Measurements from ENCODE around the gene ZDHHC21. TPM values are rescaled to one million over a fixed set of nuclear protein-coding genes. Genes with fewer than 3 reads are reported as not detected.

ZDHHC21 gene
- total and polyA plus RNA-seq, 2 experiments from 2014 or later: 4.0 to 13.5 TPM

DNA sequence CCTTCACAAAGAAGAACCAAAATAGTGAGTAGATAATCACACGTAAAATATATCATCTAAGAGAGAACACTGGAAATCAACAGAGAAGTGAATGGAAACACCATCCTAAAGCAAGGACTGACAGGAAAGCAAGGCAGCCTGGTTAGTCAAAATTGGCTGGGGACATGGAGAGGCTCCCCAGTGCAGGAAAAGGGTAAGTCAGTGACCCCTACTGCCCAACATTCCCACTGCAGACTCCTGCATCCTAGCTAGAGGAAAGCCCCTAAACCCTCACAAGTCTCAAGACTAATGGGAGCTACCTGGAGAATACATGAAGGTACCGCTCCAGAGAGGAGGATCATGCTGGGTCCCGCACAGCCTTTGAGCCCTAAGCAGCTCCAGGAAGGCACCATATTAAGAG lies 60.1 kb downstream of the ZDHHC21 start:
- H3K4me1 Mint-ChIP-seq: peaks cover 15% of the 10 kb centered on the region
- peaks cover 1% of the 10 kb centered on the region for H3K27me3 Mint-ChIP-seq (ENCODE audit: insufficient read depth, low read depth, poor library complexity)
- ATAC-seq (peak; percentile 88), DNase-seq (ENCODE audit: low spot score) (peak; percentile 58)
- no peak overlapping the region for H3K27ac ChIP-seq (ENCODE audit: low read depth)
- no peak overlapping the region for H2AFZ ChIP-seq
- no peak overlapping the region for H3K4me2 ChIP-seq
- no peaks in the 10 kb centered on the region for H3K9me2 ChIP-seq (ENCODE audit: insufficient read depth)
- no peaks in the 10 kb centered on the region for H4K20me1 ChIP-seq (replicated peaks; ENCODE audit: insufficient read depth)
- H3K27me3 ChIP-seq (ENCODE audit: insufficient read depth): no peaks in the 10 kb centered on the region
- H3K4me1 ChIP-seq (ENCODE audit: insufficient read depth): peaks cover 17% of the 10 kb centered on the region
- H3K36me3 Mint-ChIP-seq (ENCODE audit: low read depth): peaks cover 18% of the 10 kb centered on the region
- H3K9me3 Mint-ChIP-seq: no peaks in the 10 kb centered on the region
- no peaks in the 10 kb centered on the region for H3F3A ChIP-seq (replicated peaks; ENCODE audit: low read depth)
- TF ChIP-seq, protein P1, sequence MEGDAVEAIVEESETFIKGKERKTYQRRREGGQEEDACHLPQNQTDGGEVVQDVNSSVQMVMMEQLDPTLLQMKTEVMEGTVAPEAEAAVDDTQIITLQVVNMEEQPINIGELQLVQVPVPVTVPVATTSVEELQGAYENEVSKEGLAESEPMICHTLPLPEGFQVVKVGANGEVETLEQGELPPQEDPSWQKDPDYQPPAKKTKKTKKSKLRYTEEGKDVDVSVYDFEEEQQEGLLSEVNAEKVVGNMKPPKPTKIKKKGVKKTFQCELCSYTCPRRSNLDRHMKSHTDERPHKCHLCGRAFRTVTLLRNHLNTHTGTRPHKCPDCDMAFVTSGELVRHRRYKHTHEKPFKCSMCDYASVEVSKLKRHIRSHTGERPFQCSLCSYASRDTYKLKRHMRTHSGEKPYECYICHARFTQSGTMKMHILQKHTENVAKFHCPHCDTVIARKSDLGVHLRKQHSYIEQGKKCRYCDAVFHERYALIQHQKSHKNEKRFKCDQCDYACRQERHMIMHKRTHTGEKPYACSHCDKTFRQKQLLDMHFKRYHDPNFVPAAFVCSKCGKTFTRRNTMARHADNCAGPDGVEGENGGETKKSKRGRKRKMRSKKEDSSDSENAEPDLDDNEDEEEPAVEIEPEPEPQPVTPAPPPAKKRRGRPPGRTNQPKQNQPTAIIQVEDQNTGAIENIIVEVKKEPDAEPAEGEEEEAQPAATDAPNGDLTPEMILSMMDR (conservative IDR thresholded peaks at IDR 0.05; ENCODE audit: low read depth in 2 of 2): peak; percentile 26 to 61; a peak in 3 of 4 replicates
- TF ChIP-seq, protein P2, sequence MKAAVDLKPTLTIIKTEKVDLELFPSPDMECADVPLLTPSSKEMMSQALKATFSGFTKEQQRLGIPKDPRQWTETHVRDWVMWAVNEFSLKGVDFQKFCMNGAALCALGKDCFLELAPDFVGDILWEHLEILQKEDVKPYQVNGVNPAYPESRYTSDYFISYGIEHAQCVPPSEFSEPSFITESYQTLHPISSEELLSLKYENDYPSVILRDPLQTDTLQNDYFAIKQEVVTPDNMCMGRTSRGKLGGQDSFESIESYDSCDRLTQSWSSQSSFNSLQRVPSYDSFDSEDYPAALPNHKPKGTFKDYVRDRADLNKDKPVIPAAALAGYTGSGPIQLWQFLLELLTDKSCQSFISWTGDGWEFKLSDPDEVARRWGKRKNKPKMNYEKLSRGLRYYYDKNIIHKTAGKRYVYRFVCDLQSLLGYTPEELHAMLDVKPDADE (IDR thresholded peaks at IDR 0.05): no peak
- no peak overlapping the region for H3K4me3 Mint-ChIP-seq
- H3K27ac Mint-ChIP-seq: no peak overlapping the region; the same call in 1 of the 2 replicates
- H3K36me3 ChIP-seq (ENCODE audit: insufficient read depth): no peaks in the 10 kb centered on the region
- no peaks in the 10 kb centered on the region for H3K79me2 ChIP-seq (replicated peaks; ENCODE audit: insufficient read depth)
- H3K4me3 ChIP-seq: no peak overlapping the region

DNA sequence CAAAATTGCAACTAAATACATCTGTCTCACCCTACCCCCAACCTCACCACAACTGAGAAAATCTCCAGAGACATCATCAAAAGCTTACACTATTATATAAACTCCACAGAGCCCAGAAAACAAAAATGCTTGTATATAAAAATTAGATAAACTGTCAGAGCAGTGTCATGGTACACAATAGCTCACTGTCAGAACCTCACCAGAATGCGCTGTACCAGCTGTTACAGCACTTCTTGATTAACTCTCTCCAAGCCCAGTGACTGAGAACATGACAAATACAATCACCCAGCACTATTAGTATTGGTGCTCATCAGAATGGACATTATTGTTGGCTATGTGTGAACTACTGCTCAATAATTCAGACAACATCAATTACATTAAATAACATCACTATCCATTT lies 65.7 kb downstream of the ZDHHC21 start:
- H3K4me1 ChIP-seq (ENCODE audit: insufficient read depth): peaks cover 12% of the 10 kb centered on the region
- H4K20me1 ChIP-seq (replicated peaks; ENCODE audit: insufficient read depth): no peaks in the 10 kb centered on the region
- H3K36me3 ChIP-seq (ENCODE audit: insufficient read depth): no peaks in the 10 kb centered on the region
- H3K4me3 Mint-ChIP-seq: no peak overlapping the region
- no peak overlapping the region for H3K27ac Mint-ChIP-seq
- H2AFZ ChIP-seq: no peak overlapping the region
- H3K4me1 Mint-ChIP-seq: peaks cover 14% of the 10 kb centered on the region
- DNase-seq (ENCODE audit: low spot score): no peak
- H3K4me2 ChIP-seq: no peak overlapping the region
- ATAC-seq: no peak
- no peaks in the 10 kb centered on the region for H3K9me2 ChIP-seq (ENCODE audit: insufficient read depth)
- H3K36me3 Mint-ChIP-seq (ENCODE audit: low read depth): peaks cover 18% of the 10 kb centered on the region; the same call in 2 of the 3 replicates
- H3K27ac ChIP-seq (ENCODE audit: low read depth): no peak overlapping the region
- no peaks in the 10 kb centered on the region for H3F3A ChIP-seq (replicated peaks; ENCODE audit: low read depth)
- H3K9me3 Mint-ChIP-seq: no peaks in the 10 kb centered on the region
- H3K4me3 ChIP-seq: no peak overlapping the region
- no peaks in the 10 kb centered on the region for H3K27me3 ChIP-seq (ENCODE audit: insufficient read depth)
- H3K79me2 ChIP-seq (replicated peaks; ENCODE audit: insufficient read depth): no peaks in the 10 kb centered on the region
- peaks cover 4% of the 10 kb centered on the region for H3K27me3 Mint-ChIP-seq (ENCODE audit: insufficient read depth, low read depth, poor library complexity)
- TF ChIP-seq, protein P1 (conservative IDR thresholded peaks at IDR 0.05; ENCODE audit: low read depth in 2 of 2): no peak
- no peak for TF ChIP-seq EZH2phosphoT487 (IDR thresholded peaks at IDR 0.05; ENCODE audit: unreplicated experiment)
- TF ChIP-seq, protein P2 (IDR thresholded peaks at IDR 0.05): no peak
- no peak for TF ChIP-seq POLR2AphosphoS5 (IDR thresholded peaks at IDR 0.05; ENCODE audit: low read depth)
- TF ChIP-seq, protein P3, sequence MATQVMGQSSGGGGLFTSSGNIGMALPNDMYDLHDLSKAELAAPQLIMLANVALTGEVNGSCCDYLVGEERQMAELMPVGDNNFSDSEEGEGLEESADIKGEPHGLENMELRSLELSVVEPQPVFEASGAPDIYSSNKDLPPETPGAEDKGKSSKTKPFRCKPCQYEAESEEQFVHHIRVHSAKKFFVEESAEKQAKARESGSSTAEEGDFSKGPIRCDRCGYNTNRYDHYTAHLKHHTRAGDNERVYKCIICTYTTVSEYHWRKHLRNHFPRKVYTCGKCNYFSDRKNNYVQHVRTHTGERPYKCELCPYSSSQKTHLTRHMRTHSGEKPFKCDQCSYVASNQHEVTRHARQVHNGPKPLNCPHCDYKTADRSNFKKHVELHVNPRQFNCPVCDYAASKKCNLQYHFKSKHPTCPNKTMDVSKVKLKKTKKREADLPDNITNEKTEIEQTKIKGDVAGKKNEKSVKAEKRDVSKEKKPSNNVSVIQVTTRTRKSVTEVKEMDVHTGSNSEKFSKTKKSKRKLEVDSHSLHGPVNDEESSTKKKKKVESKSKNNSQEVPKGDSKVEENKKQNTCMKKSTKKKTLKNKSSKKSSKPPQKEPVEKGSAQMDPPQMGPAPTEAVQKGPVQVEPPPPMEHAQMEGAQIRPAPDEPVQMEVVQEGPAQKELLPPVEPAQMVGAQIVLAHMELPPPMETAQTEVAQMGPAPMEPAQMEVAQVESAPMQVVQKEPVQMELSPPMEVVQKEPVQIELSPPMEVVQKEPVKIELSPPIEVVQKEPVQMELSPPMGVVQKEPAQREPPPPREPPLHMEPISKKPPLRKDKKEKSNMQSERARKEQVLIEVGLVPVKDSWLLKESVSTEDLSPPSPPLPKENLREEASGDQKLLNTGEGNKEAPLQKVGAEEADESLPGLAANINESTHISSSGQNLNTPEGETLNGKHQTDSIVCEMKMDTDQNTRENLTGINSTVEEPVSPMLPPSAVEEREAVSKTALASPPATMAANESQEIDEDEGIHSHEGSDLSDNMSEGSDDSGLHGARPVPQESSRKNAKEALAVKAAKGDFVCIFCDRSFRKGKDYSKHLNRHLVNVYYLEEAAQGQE (IDR thresholded peaks at IDR 0.05; ENCODE audit: unreplicated experiment): no peak
- no peak for TF ChIP-seq ZNF114 (CRISPR knock-in tag; IDR thresholded peaks at IDR 0.05)
- no peak for TF ChIP-seq NANOG (IDR thresholded peaks at IDR 0.05; ENCODE audit: borderline replicate concordance)
- no peak for TF ChIP-seq JUNB (IDR thresholded peaks at IDR 0.05; ENCODE audit: unreplicated experiment)
